PC-9 (cell line): ENCODE measurements around the gene GPBAR1. TPM values are rescaled to one million over a fixed set of nuclear protein-coding genes. Genes with fewer than 3 reads are reported as not detected.

ENCODE experiments used
- BruUV-seq: library from RNA; stranded (reverse); fragments of 400-500 nt; replicated peaks from 2 replicates; lab custom pipeline; 2021; lab: Mats Ljungman, UMichigan
- CTCF ChIA-PET: fragments of 300-600 bp; sonication (Branson Sonifier 250); formaldehyde crosslinking; loops from one replicate; lab custom pipeline; 2022; ENCODE audit warnings: antibody characterized with exemption; lab: Charles Lee
- POLR2A ChIA-PET: fragments of 300-600 bp; sonication (Branson Sonifier 250); formaldehyde crosslinking; loops from one replicate; lab custom pipeline; 2022; ENCODE audit warnings: antibody characterized with exemption; ENCODE audit not compliant: unreplicated experiment; lab: Charles Lee
- DNase-seq, 2 experiments: peaks; one replicate each; pipeline versions ENCODE4 v3.0.0 to v3.0.0-alpha.2; 2015 to 2022; ENCODE audit warnings: mixed read lengths in 1 of 2
- H2AFZ ChIP-seq: fragments of 200-600 bp; sonication (generic); 2 replicates; pipeline ENCODE4 v1.8.1; 2017; ENCODE audit warnings: antibody characterized with exemption
- H3F3A ChIP-seq: fragments of 200-600 bp; sonication (generic); 2 replicates; pipeline ENCODE4 v1.8.1; 2017; ENCODE audit warnings: antibody characterized with exemption, mild to moderate bottlenecking, low read depth; ENCODE audit not compliant: insufficient read depth
- H3K27ac ChIP-seq: fragments of 200-600 bp; sonication (generic); 2 replicates; pipeline ENCODE4 v1.6.1; 2016; ENCODE audit warnings: mixed run types
- H3K27me3 ChIP-seq: fragments of 200-600 bp; sonication (generic); 2 replicates; pipeline ENCODE4 v1.6.1; 2016; ENCODE audit warnings: low read depth, mixed run types; ENCODE audit not compliant: insufficient read depth
- H3K36me3 ChIP-seq: fragments of 200-600 bp; sonication (generic); 2 replicates; pipeline ENCODE4 v1.6.1; 2016; ENCODE audit warnings: low read depth, mixed run types
- H3K4me1 ChIP-seq: fragments of 200-600 bp; sonication (generic); replicated peaks from 2 replicates; pipeline ENCODE4 v1.6.1; 2016; ENCODE audit warnings: mixed run types; ENCODE audit not compliant: insufficient read depth
- H3K4me2 ChIP-seq: fragments of 200-600 bp; sonication (generic); 2 replicates; pipeline ENCODE4 v1.6.1; 2017; ENCODE audit warnings: mixed run types
- H3K4me3 ChIP-seq: fragments of 200-600 bp; sonication (generic); 2 replicates; pipeline ENCODE4 v1.6.1; 2016; ENCODE audit warnings: mixed run types
- H3K79me2 ChIP-seq: fragments of 200-600 bp; sonication (generic); 2 replicates; pipeline ENCODE4 v1.6.1; 2017; ENCODE audit warnings: low read depth, mixed run types
- H3K9me2 ChIP-seq: fragments of 200-600 bp; sonication (generic); 2 replicates; pipeline ENCODE4 v1.8.1; 2017; ENCODE audit warnings: mild to moderate bottlenecking; ENCODE audit not compliant: insufficient read depth
- H3K9me3 ChIP-seq: fragments of 200-600 bp; sonication (generic); 2 replicates; pipeline ENCODE4 v1.8.1; 2016; ENCODE audit warnings: low read depth; ENCODE audit not compliant: insufficient read depth
- H4K20me1 ChIP-seq: fragments of 200-600 bp; sonication (generic); 2 replicates; pipeline ENCODE4 v1.8.1; 2017; ENCODE audit not compliant: insufficient read depth
- EZH2 ChIP-seq: fragments of 200-600 bp; sonication (generic); IDR thresholded peaks from 2 replicates; pipeline ENCODE4 v1.8.0; 2017; ENCODE audit warnings: antibody characterized with exemption, low read depth
- intact Hi-C: fragments of 100-400 bp; cut with micrococcal nuclease; formaldehyde crosslinking; loops from one replicate; pipeline ENCODE4 v1.10.0; 2022; ENCODE audit not compliant: unreplicated experiment
- total RNA-seq: library from RNA; stranded (reverse); gene quantifications from 2 replicates; pipeline ENCODE4 v1.2.3, GENCODE V29; 2021
- TF ChIP-seq, protein P1 (sequence below): fragments of 200-600 bp; sonication (generic); conservative IDR thresholded peaks from 2 replicates; pipeline ENCODE4 v1.6.1; 2017; ENCODE audit warnings: mixed run types, antibody characterized with exemption, mild to moderate bottlenecking, moderate library complexity

Gene GPBAR1
- total RNA-seq, 1 experiment from 2014 or later: 0.22 TPM

DNA sequence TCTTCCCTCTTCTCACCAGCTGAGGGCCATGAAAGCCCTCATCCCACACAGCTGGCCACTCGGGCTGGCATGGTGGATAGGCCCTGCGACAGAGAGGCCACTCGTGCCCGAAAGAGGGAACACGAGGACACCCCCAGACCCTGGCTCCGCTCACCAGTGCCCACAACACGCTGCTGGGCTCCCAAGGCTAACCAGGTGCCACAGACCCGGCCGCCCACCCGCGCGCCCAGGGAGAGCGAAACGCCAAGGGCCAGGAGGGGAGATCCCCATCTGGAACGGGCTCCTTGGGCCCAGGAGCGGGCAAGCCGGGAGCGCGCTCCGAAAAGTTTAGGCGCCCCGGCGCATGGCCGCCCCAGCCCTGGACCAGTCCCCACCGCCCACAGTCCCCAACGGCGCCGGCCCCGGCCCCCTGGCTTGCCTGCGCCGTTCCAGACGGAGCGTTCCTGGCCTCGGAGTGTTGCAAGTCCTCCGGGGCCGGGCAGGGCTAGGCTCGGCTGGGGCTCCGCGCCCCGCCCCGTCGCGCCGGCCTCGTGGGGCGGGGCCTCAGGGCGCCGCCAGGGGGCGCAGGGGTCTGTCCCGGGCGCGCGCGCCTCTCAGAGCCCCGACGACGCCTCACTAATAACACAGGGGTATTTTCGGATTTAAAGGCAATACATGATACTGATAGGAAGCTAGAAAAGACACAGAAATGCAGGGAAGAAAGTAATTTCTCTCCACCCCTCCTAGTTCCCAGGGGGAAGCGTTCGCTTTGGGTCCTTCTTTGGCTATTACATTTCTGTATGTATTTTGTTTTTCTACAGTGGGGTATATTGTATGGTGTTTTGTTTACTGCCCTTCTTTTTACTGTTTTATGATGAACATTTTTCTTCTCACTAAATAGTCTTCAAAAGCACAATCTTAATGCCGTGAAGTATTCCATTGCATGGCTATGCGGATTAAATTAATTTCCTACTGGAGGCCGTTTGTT is 31.5 kb downstream of the GPBAR1 start, which contains the start of gene TMBIM1:
TMBIM1 (minus strand) TSS at position 456 of the 967 bp plus-strand sequence. CDS start 10,362 bp downstream, outside the sequence.
- ChIA-PET CTCF (interaction anchor here (0.6 to 4.5 kb wide), 5 partner anchors 10 to 104 kb away, joined by 3 to 26 read pairs (median 3); no protein-coding TSS in a partner anchor), POLR2A (interaction anchor here (0.6 kb wide), 1 partner anchor 994 kb away, joined by 4 read pairs; no protein-coding TSS in a partner anchor)
- Histone ChIP-seq H3K9me2 (no peaks in the 10 kb centered on the region), H3K27ac (peak within 1 kb of the TSS; percentile 96), H3K4me1 (peaks cover 87% of the 10 kb centered on the region), H3K27me3 (no peaks in the 10 kb centered on the region), H4K20me1 (peaks cover 3% of the 10 kb centered on the region; the same call in 1 of the 2 replicates), H3K79me2 (peaks cover 50% of the 10 kb centered on the region), H3K4me3 (peak within 1 kb of the TSS; percentile 89), H3K4me2 (peak within 1 kb of the TSS; percentile 99), H3F3A (peaks cover 63% of the 10 kb centered on the region), H2AFZ (peak within 1 kb of the TSS; percentile 74), H3K9me3 (no peaks in the 10 kb centered on the region), H3K36me3 (no peaks in the 10 kb centered on the region)
- intact Hi-C loops: loop anchor here (2.0 to 5.0 kb wide), 2 partner anchors 104 to 275 kb away; partner anchors contain the start of genes CNOT9 and USP37
- TF ChIP-seq, protein P1, sequence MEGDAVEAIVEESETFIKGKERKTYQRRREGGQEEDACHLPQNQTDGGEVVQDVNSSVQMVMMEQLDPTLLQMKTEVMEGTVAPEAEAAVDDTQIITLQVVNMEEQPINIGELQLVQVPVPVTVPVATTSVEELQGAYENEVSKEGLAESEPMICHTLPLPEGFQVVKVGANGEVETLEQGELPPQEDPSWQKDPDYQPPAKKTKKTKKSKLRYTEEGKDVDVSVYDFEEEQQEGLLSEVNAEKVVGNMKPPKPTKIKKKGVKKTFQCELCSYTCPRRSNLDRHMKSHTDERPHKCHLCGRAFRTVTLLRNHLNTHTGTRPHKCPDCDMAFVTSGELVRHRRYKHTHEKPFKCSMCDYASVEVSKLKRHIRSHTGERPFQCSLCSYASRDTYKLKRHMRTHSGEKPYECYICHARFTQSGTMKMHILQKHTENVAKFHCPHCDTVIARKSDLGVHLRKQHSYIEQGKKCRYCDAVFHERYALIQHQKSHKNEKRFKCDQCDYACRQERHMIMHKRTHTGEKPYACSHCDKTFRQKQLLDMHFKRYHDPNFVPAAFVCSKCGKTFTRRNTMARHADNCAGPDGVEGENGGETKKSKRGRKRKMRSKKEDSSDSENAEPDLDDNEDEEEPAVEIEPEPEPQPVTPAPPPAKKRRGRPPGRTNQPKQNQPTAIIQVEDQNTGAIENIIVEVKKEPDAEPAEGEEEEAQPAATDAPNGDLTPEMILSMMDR: peak; percentile 66
- TF ChIP-seq EZH2: no peak
- peak; percentile 38 to 85 for DNase-seq
- BruUV-seq: TSS peak; percentile 13

DNA sequence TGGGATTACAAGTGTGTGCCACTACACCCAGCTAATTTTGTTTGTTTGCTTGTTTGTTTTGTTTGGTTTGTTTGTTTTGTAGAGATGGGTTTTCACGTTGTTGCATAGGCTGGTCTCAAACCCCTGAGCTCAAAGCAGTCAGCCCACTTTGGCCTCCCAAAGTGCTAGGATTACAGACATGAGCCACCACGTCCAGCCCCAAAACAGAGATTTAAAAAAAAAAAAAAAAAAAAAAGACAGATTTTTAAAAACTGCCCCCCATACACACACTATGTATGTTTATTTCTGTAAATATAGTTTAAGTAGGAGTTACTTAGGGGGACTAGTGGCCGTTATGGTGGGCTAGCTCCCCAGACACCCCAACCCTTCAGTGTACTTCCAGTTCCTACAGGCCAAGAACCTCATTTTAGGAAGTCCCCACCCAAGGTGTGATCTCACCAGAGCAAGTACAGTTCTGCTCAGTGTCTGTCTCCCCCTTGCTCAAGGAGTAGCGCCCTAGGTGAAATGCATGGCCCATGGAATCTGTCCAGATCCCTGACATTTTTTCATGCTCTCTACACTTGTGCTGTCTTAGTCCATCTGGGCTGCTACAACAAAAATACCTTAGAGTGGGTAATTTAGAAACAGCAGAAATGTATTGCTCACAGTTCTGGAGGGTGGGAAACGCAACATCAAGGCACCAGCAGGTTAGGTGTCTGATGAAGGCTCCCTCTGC is 33.1 kb downstream of the GPBAR1 start:
- DNase-seq: no peak

More for the DNA sequence above, 33.1 kb downstream of the GPBAR1 start:
- H3K4me3 ChIP-seq: no peak overlapping the region
- peak overlapping the region; percentile 96 for H3K27ac ChIP-seq
- intact Hi-C loops: loop anchor here (2.0 to 5.0 kb wide), 2 partner anchors 103 to 273 kb away; partner anchors contain the start of genes CNOT9 and USP37
- H2AFZ ChIP-seq: no peak overlapping the region
- POLR2A ChIA-PET: interaction anchor here (0.5 to 0.6 kb wide), 2 partner anchors 94 to 106 kb away, joined by 3 to 4 read pairs; partner anchors contain the start of gene CTDSP1
- no TSS peak for BruUV-seq
- CTCF ChIA-PET: interaction anchor here (0.7 to 4.5 kb wide), 2 partner anchors 21 to 460 kb away, joined by 3 to 26 read pairs; no protein-coding TSS in a partner anchor
- peak overlapping the region; percentile 75 for H3K4me2 ChIP-seq
- no peaks in the 10 kb centered on the region for H3K27me3 ChIP-seq
- no peaks in the 10 kb centered on the region for H3K9me3 ChIP-seq
- peaks cover 62% of the 10 kb centered on the region for H3F3A ChIP-seq
- TF ChIP-seq, protein P1: no peak
- no peak for TF ChIP-seq EZH2
- H3K4me1 ChIP-seq: peaks cover 86% of the 10 kb centered on the region
- peaks cover 3% of the 10 kb centered on the region; the same call in 1 of the 2 replicates for H4K20me1 ChIP-seq
- H3K9me2 ChIP-seq: no peaks in the 10 kb centered on the region
- peaks cover 34% of the 10 kb centered on the region for H3K79me2 ChIP-seq
- H3K36me3 ChIP-seq: no peaks in the 10 kb centered on the region
